HK-2 (cell line): ENCODE measurements around the gene OIT3.

ENCODE experiments used
- DNase-seq: peaks from one replicate; pipeline ENCODE4 v3.0.0-alpha.2; 2018; ENCODE audit not compliant: unreplicated experiment

The OIT3 gene

GRCh38 chr10:72952642-72953158 lies 59.2 kb downstream of the OIT3 start:
- DNase-seq = no peak

- no peak for DNase-seq
These were observed 60.1 kb downstream of the OIT3 start for GRCh38 chr10:72953687-72954086.

- DNase-seq = no peak
These were observed 60.7 kb downstream of the OIT3 start for GRCh38 chr10:72954230-72954595.

- DNase-seq = no peak
These were observed 61.3 kb downstream of the OIT3 start, which contains the start of gene PLA2G12B for GRCh38 chr10:72954596-72955554. PLA2G12B (minus strand) TSS chr10:72954806; CDS start chr10:72954685, 121 bp downstream.

GRCh38 chr10:72956001-72956400 lies 62.5 kb downstream of the OIT3 start:
- DNase-seq = no peak

- DNase-seq = no peak
These were observed 83.3 kb downstream of the OIT3 start for GRCh38 chr10:72976886-72977285.

- DNase-seq = no peak
These were observed 86.2 kb downstream of the OIT3 start for GRCh38 chr10:72979709-72980108.

GRCh38 chr10:72980348-72980747 lies 86.8 kb downstream of the OIT3 start:
- DNase-seq = no peak

GRCh38 chr10:72981028-72981881 lies 87.7 kb downstream of the OIT3 start:
- DNase-seq = no peak

GRCh38 chr10:72981882-72982529 lies 88.5 kb downstream of the OIT3 start:
- no peak for DNase-seq
